Heart left ventricle (tissue), 16 donors: Measurements from ENCODE around the gene IFT172. TPM values are rescaled to one million over a fixed set of nuclear protein-coding genes. Genes with fewer than 3 reads are reported as not detected.
A peak's percentile ranks its signal among the peaks of the same experiment; 100 is the strongest.

ENCODE experiments used
- ATAC-seq, 4 donors: fragments of 200-7000 bp; cut with Tn5 transposase; one replicate each; pipeline ENCODE4 v1.9.1; 2020 to 2022; ENCODE audit warnings: moderate library complexity in 4 of 4, mild to moderate bottlenecking in 3 of 4, moderate number of reproducible peaks in 1 of 4
- DNase-seq, 5 donors: peaks; one replicate each; pipeline ENCODE4 v3.0.0-alpha.2; 2020
- H3K27ac ChIP-seq, 12 donors: fragments of 200-600 bp; sonication (generic) in 4 of 12; one replicate each; pipeline versions ENCODE4 v1.5.0 to v1.8.0; 2016 to 2022; ENCODE audit warnings: mild to moderate bottlenecking in 2 of 12
- H3K27me3 ChIP-seq, 9 donors: fragments of 200-600 bp; sonication (generic) in 2 of 9; one replicate each; pipeline versions ENCODE4 v1.5.1 to v1.8.0; 2016 to 2022; ENCODE audit warnings: mild to moderate bottlenecking in 3 of 9
- H3K36me3 ChIP-seq, 9 donors: fragments of 200-600 bp; sonication (generic) in 2 of 9; one replicate each; pipeline versions ENCODE4 v1.5.0 to v1.8.0; 2018 to 2022; ENCODE audit warnings: mild to moderate bottlenecking in 2 of 9
- H3K4me1 ChIP-seq, 12 donors: fragments of 200-600 bp; sonication (generic) in 4 of 12; one replicate each; pipeline versions ENCODE4 v1.5.0 to v1.8.0; 2016 to 2022; ENCODE audit warnings: mild to moderate bottlenecking in 3 of 12
- H3K4me3 ChIP-seq, 12 donors: fragments of 200-600 bp; sonication (generic) in 4 of 12; one replicate each; pipeline versions ENCODE4 v1.5.0 to v1.8.0; 2017 to 2022; ENCODE audit warnings: mild to moderate bottlenecking in 9 of 12, moderate library complexity in 4 of 12
- H3K9me3 ChIP-seq, 12 donors: fragments of 200-600 bp; sonication (generic) in 4 of 12; one replicate each; pipeline versions ENCODE4 v1.5.0 to v1.8.0; 2016 to 2022; ENCODE audit warnings: mild to moderate bottlenecking in 1 of 12
- CTCF ChIP-seq, 12 donors: fragments of 200-600 bp; sonication (generic) in 4 of 12; IDR thresholded peaks; one replicate each; pipeline versions ENCODE4 v1.5.0 to v1.8.0; 2018 to 2022; ENCODE audit warnings: antibody characterized with exemption in 12 of 12, mild to moderate bottlenecking in 5 of 12
- POLR2A ChIP-seq, 2 donors: fragments of 450-650 bp; IDR thresholded peaks; one replicate each; pipeline ENCODE4 v1.6.1; 2017; ENCODE audit warnings: antibody characterized with exemption in 2 of 2, mild to moderate bottlenecking in 2 of 2, moderate library complexity in 2 of 2
- WGBS, 4 donors: extraction: QIAGEN DNeasy Blood & Tissue Kit in 2 of 4; methylation state at CpG; one replicate each; pipeline versions ENCODE4 v1.1.5 to v1.1.7; 2013 to 2018; 5-methylcytosine and 5-hydroxymethylcytosine counted together
- intact Hi-C, 10 donors: fragments of 100-400 bp; cut with DNase I; formaldehyde crosslinking; loops; one replicate each; pipeline versions ENCODE4 v1.11.1 to v1.14.2; 2022
- polyA plus RNA-seq, 2 donors: library from polyadenylated mRNA; stranded (reverse); fragments of 200-250 nt; gene quantifications; one replicate each; pipeline ENCODE4 v1.2.3, GENCODE V29; 2013
- total RNA-seq, 9 donors: library from RNA; depleted of rRNA in 2 of 9; stranded (reverse); fragments of >200 nt in 2 of 9; fragmentation: NEBNext Ultra II Directional in 3 of 9; extraction: Animal tissue kit (Norgen Biotek cat#: 25700) in 3 of 9; gene quantifications; one replicate each; pipeline versions ENCODE4 v1.1.0 to v1.2.4, GENCODE V29; 2016 to 2023
- donor health status: ischemic (EF 13 %, LVEDD 7.1; RV severe dilation, severe dysfunction).
- donor health status: healthy with polysubstance abuse.
- donor health status: DM: no; HTN: yes; CAD: no.
- donor health status: DM: no; HTN: no; CAD: no.
- donor health status: ischemic (EF 25% LVEDD 6.9; RV normal size, moderate dysfunction).
- donor health status: ischemic (EF 25% LVEDD 5.7; RV mildly dilated, moderate dysfunction).
- donor health status: healthy.
- donor health status: DM: yes; HTN: yes; CAD: no.
- donor health status: ischemic (EF 35%, LVEDD 5.7; RV mildly dilated, moderate dysfunction).
- donor health status: nonischemic (EF 11% LVEDD 7.7; RV severe dilation, severe dysfunction).
- donor health status: DM: yes; HTN: yes; CAD: no.
- donor health status: PGD.
- donor health status: ischemic (EF 29% LVEDD 5.4; RV normal size, mild dysfunction).
- donor health status: nonischemic (EF 23%, LVEDD 6.1; RV moderate dilation, normal function).

Gene IFT172
- total and polyA plus RNA-seq, 11 donors, result 11.9 to 27.2 (median 17.4) TPM

- intact Hi-C loops, result no loop called here
- Histone ChIP-seq H3K4me1 (peaks cover 0 to 7% (median 0%) of the 10 kb centered on the region in 12 donors), H3K27me3 (no peaks in the 10 kb centered on the region), H3K27ac (peak within 1 kb of the TSS in 1 of 12 donors; percentile 68), H3K4me3 (no peak within 1 kb of the TSS), H3K9me3 (no peaks in the 10 kb centered on the region), H3K36me3 (peaks cover 9 to 83% (median 77%) of the 10 kb centered on the region in 9 donors)
- ATAC-seq, result peak in 3 of 4 donors; percentile 32 to 68 (median 50)
- TF ChIP-seq POLR2A (IDR thresholded peaks at IDR 0.05), result no peak
- TF ChIP-seq CTCF (IDR thresholded peaks at IDR 0.05), result no peak
- WGBS, 4 donors, result 42 to 62% (median 55%) methylated on average over 57 to 80 of the region's 80 CpGs
- DNase-seq, result no peak
These were observed 47.3 kb downstream of the IFT172 start, which contains the start of gene KRTCAP3 for GRCh38 chr2:27441958-27442919. Gene KRTCAP3, plus strand, starts transcription at chr2:27442381. Its CDS starts 32 bp downstream, at chr2:27442413.

- DNase-seq (no peak), ATAC-seq (peak in 1 of 4 donors; percentile 12)
- Histone ChIP-seq H3K4me3 (no peak overlapping the region), H3K36me3 (peaks cover 9 to 87% (median 81%) of the 10 kb centered on the region in 9 donors), H3K4me1 (peaks cover 0 to 7% (median 0%) of the 10 kb centered on the region in 12 donors), H3K27ac (no peak overlapping the region), H3K9me3 (no peaks in the 10 kb centered on the region), H3K27me3 (no peaks in the 10 kb centered on the region)
- TF ChIP-seq POLR2A (IDR thresholded peaks at IDR 0.05), result no peak
- TF ChIP-seq CTCF (IDR thresholded peaks at IDR 0.05), result no peak
- WGBS, 4 donors, result 81 to 86% (median 84%) methylated on average over 10 of the region's 10 CpGs
- intact Hi-C loops, result no loop called here
These were observed 48.2 kb downstream of the IFT172 start for GRCh38 chr2:27441226-27441926.

- DNase-seq (no peak), ATAC-seq (no peak)
- H3K9me3 ChIP-seq, result no peaks in the 10 kb centered on the region
- H3K27me3 ChIP-seq, result no peaks in the 10 kb centered on the region
- H3K4me3 ChIP-seq, result no peak overlapping the region
- intact Hi-C loops, result no loop called here
- H3K36me3 ChIP-seq, result peaks cover 7 to 88% (median 76%) of the 10 kb centered on the region in 9 donors
- H3K4me1 ChIP-seq, result peaks cover 0 to 30% (median 14%) of the 10 kb centered on the region in 12 donors
- 85 to 88% (median 87%) methylated on average over 6 of the region's 6 CpGs for WGBS, 4 donors
- H3K27ac ChIP-seq, result no peak overlapping the region
- TF ChIP-seq CTCF (IDR thresholded peaks at IDR 0.05) (no peak), POLR2A (IDR thresholded peaks at IDR 0.05) (no peak)
These were observed 53.9 kb downstream of the IFT172 start for GRCh38 chr2:27435628-27436027.

- Histone ChIP-seq H3K27ac (no peak overlapping the region), H3K36me3 (peaks cover 0 to 46% (median 34%) of the 10 kb centered on the region in 9 donors), H3K4me3 (no peak overlapping the region), H3K9me3 (no peaks in the 10 kb centered on the region), H3K27me3 (no peaks in the 10 kb centered on the region), H3K4me1 (peaks cover 4 to 49% (median 31%) of the 10 kb centered on the region in 12 donors)
- TF ChIP-seq POLR2A (IDR thresholded peaks at IDR 0.05) (no peak), CTCF (IDR thresholded peaks at IDR 0.05) (no peak)
- DNase-seq, result no peak
- intact Hi-C loops, result loop anchor here in 1 of 10 donors (5.0 kb wide), 1 partner anchor 151 kb away; the partner anchor contains the start of gene ZNF512
- ATAC-seq, result no peak
These were observed 58.1 kb downstream of the IFT172 start for GRCh38 chr2:27431395-27431794.
